Posterior cingulate gyrus (tissue), 11 donors: ENCODE measurements around the gene GAP43.
"Not testable (repeated sequence)": the region's sequence is repeated elsewhere in the genome, so short reads cannot be mapped to it uniquely, and the experiment has no call there.

Experiments
- DNase-seq, 10 donors: peaks; one replicate each; pipeline versions ENCODE4 v3.0.0 to v3.0.0-alpha.2; 2020 to 2021; ENCODE audit warnings: mixed read lengths in 3 of 10
- intact Hi-C: fragments of 100-400 bp; cut with DNase I; formaldehyde crosslinking; loops from one replicate; pipeline ENCODE4 v1.15.1; 2023

The GAP43 gene

DNA sequence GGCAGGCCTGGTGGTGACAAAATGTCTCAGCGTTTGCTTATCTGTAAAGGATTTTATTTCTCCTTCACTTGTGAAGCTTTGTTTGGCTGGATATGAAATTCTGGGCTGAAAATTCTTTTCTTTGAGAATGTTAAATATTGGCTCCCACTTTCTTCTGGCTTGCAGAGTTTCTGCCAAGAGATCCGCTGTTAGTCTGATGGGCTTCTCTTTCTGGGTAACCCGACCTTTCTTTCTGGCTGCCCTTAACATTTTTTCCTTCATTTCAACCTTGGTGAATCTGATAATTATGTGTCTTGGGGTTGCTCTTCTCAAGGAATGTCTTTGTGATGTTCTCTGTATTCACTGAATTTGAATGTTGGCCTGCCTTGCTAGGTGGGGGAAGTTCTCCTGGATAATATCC is 113.0 kb downstream of the GAP43 start:
- intact Hi-C loops, DNase-seq: not testable (repeated sequence)

DNA sequence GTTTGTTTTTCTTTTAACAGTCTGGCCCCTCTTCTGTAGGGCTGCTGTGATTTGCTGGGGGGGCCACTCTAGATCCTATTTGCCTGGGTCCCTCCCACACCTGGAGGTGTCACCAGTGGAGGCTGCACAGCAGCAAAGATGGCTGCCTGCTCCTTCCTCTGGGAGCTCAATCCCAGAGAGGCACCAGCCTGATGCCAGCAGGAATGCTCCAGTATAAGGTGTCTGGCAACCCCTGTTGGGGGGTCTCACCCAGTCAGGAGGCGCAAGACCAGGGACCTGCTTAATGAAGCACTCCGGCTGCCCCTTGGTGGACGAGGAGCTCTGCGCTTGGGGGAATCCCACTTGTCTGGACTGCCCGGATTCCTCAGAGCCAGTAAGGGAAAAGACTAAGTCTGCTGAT is 118.3 kb downstream of the GAP43 start:
- intact Hi-C loops = no loop called here

DNA sequence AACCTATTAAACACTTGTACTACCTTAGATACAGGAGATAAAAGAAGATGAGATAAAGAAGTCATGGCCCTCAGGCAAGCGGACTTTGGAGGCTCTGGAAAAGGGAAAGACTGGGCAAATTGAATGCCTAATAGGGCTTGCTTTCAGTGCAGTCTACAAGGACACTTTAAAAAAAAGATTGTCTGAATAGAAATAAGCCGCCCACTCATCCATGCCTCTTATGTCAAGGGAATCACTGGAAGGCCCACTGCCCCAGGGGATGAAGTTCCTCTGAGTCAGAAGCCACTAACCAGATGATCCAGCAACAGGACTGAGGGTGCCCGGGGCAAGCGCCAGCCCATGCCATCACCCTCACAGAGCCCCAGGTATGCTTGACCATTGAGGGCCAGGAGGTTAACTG is 121.2 kb downstream of the GAP43 start:
- DNase-seq, intact Hi-C loops: not testable (repeated sequence)

More for the DNA sequence above, 118.3 kb downstream of the GAP43 start:
- DNase-seq = no peak

DNA sequence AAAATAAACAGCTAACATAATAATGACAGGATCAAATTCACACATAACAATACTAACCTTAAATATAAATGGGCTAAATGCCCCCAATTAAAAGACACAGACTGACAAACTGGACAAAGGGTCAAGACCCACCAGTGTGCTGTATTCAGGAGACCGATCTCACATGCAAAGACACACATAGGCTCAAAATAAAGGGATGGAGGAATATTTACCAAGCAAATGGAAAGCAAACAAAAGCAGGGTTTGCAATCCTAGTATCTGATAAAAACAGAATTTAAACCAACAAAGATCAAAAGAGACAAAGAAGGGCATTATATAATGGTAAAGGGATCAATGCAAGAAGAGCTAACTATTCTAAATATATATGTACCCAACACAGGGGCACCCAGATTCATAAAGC is 129.7 kb downstream of the GAP43 start:
- intact Hi-C loops, DNase-seq: not testable (repeated sequence)

DNA sequence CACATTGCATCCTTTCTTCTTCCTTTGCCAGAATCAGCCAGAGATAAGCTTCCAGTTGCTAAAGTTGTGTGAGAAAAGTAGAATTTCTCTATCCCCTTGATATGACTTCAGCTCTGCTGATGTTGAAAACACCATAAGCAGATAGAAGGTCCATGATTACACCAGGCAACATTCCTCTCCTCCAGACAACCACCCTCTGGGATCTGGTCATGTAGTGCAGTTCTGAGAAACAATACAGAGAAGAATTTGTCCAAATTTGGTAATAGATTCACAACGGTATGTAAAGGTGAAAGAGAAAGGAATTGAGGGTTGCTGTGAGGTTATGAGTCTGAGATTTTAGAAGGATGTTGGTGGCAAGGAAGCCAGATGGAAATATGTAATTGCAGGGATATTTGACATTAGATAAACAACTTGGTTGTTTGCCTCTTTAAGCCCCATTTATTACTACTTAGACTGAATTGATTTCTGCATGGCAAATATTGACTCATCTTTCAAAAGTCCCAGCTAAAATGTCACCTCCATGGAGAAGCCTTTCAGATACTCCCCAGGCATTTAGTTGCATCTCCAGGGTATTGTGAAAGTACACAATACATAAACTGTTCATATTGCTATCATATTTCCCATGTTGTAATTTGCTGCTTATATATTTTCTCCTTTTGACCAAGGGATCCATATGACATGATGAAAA is 134.9 kb downstream of the GAP43 start:
- DNase-seq = no peak
- intact Hi-C loops = no loop called here

DNA sequence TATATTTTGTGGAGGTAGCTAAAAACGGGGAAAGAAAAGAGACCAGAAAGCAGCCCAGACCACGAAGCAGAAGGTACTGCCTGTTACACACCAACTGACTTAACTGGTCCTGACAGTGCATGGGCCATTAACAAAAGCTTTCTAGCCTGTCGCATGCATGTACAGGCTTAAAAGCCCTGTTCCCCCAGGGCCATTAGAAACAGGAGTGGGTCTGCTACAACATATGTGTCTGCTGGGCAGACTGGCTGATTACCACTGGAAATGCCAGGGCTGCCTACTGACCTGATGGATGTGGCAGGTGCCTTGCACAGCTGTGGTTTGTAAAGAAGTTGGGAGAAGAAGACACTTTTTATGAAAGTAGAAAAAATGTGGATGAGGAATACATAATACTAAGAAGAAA is 137.4 kb downstream of the GAP43 start:
- intact Hi-C loops = no loop called here
- DNase-seq = no peak

DNA sequence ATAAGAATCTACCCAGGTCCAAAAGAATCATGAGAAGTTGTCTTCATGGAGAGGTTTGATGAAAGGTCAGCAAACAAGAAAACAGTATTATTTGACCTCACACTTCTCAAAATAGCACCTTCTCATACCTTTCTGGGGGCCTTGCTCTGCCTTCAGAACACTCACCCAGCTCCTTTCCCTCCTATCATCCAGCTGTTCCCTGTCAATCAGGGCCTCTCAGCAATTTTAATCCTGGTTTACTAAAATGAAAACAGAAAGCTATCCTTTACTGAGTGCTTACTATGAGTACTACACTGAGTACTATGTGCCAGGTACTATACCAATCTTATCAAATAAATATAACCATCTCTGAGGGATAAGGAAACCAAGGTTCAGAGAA is 138.6 kb downstream of the GAP43 start:
- intact Hi-C loops = no loop called here
- DNase-seq = no peak

DNA sequence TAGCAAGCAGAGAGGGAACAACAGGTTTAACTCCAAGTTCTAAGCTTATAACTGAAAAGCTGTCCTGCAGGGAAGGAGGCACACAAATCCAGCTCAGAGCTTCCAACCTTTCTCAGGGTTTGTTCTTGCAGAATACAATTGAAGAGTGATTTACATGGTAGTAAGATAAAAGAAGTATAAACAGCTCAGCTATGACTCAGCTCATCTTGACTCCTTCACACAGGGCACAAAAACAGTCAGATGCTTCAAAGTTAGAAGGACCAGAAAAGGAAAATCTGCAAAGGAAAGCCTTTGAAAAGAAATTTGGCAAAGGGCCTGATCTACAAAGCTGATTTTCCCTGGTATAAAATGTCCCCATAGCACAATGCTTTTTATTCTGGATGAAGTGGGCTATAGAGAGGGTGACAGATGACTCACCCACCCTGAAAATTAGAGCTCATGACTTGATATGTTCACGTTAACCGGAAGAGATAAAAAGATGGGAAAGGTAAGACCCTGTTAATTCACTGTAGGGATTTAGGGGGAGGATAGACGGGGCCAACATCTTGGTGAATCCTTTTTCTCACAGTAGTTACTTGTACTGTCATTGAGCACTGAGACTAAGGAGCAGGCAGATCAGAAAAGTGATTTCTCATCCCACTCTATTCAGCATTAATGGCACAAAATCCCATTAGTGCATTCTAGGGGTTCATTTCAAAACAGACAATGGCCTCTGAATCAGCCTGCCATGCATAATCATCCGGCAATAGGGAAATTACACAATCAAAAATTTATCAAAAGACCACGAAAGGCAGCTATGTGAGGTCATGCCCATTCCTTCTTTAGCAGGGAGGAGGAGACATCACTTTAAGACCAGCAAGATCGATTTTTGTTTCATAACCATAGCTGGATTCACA is 143.5 kb downstream of the GAP43 start:
- intact Hi-C loops = no loop called here

DNA sequence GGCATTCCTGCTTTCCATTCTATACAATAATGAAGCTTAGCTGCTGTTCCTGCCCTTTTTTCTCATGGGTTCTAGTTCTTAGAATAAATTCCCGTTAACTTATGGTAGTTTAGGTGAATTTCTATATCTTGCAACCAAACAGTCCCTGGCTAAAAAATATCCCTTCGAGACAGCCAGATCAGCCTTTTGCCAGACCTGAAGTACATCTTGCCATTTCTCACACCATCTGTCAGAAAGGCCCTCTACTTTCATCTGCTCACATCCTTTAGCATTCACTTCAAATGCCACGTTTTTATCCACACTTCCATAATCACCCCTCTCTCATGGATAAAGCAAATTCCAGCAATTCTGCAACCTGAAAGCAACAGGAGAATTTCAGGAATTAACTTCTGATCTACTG is 145.4 kb downstream of the GAP43 start:
- intact Hi-C loops = no loop called here
- no peak for DNase-seq

More for the DNA sequence above, 143.5 kb downstream of the GAP43 start:
- DNase-seq = no peak
